ENCODE data around the gene TMEM176A.

Gene TMEM176A

GRCh38 chr7:150847536-150847935 lies 47.0 kb downstream of the TMEM176A start:
- no peak overlapping the region for H3K27ac ChIP-seq (replicated peaks)
- DNase-seq (ENCODE audit: low read depth in 1 of 2, low spot score in 1 of 2) = no peak
- H3K4me3 ChIP-seq (replicated peaks; ENCODE audit: insufficient read depth, low read length) = no peak overlapping the region
- H3K27me3 ChIP-seq (ENCODE audit: insufficient read depth, poor library complexity, severe bottlenecking) = no peaks in the 10 kb centered on the region
- TF ChIP-seq SPI1 (IDR thresholded peaks at IDR 0.05; ENCODE audit: borderline replicate concordance, low read depth) (no peak), GABPA (IDR thresholded peaks at IDR 0.05; ENCODE audit: low read depth) (no peak), CTCF (IDR thresholded peaks at IDR 0.05; ENCODE audit: insufficient read depth, low read length) (no peak), REST (IDR thresholded peaks at IDR 0.05; ENCODE audit: insufficient replicate concordance, low read depth) (no peak), POLR2AphosphoS5 (IDR thresholded peaks at IDR 0.05; ENCODE audit: low read depth) (no peak)

GRCh38 chr7:150848111-150848510 lies 47.5 kb downstream of the TMEM176A start:
- TF ChIP-seq POLR2AphosphoS5 (IDR thresholded peaks at IDR 0.05; ENCODE audit: low read depth) (no peak), CTCF (IDR thresholded peaks at IDR 0.05; ENCODE audit: insufficient read depth, low read length) (no peak), REST (IDR thresholded peaks at IDR 0.05; ENCODE audit: insufficient replicate concordance, low read depth) (no peak), GABPA (IDR thresholded peaks at IDR 0.05; ENCODE audit: low read depth) (no peak), SPI1 (IDR thresholded peaks at IDR 0.05; ENCODE audit: borderline replicate concordance, low read depth) (no peak)
- no peaks in the 10 kb centered on the region for H3K27me3 ChIP-seq (ENCODE audit: insufficient read depth, poor library complexity, severe bottlenecking)
- DNase-seq (ENCODE audit: low read depth in 1 of 2, low spot score in 1 of 2) = no peak
- H3K27ac ChIP-seq (replicated peaks) = no peak overlapping the region
- H3K4me3 ChIP-seq (replicated peaks; ENCODE audit: insufficient read depth, low read length) = no peak overlapping the region

GRCh38 chr7:150848561-150849115 lies 48.1 kb downstream of the TMEM176A start:
- Histone ChIP-seq H3K27ac (replicated peaks) (no peak overlapping the region), H3K27me3 (ENCODE audit: insufficient read depth, poor library complexity, severe bottlenecking) (no peaks in the 10 kb centered on the region), H3K4me3 (replicated peaks; ENCODE audit: insufficient read depth, low read length) (no peak overlapping the region)
- TF ChIP-seq GABPA (IDR thresholded peaks at IDR 0.05; ENCODE audit: low read depth) = no peak
- no peak for TF ChIP-seq REST (IDR thresholded peaks at IDR 0.05; ENCODE audit: insufficient replicate concordance, low read depth)
- TF ChIP-seq CTCF (IDR thresholded peaks at IDR 0.05; ENCODE audit: insufficient read depth, low read length) = no peak
- no peak for TF ChIP-seq SPI1 (IDR thresholded peaks at IDR 0.05; ENCODE audit: borderline replicate concordance, low read depth)
- no peak for TF ChIP-seq POLR2AphosphoS5 (IDR thresholded peaks at IDR 0.05; ENCODE audit: low read depth)
- DNase-seq (ENCODE audit: low read depth in 1 of 2, low spot score in 1 of 2) = no peak

Data from HL-60 (cell line).